ENCODE measurements around the gene CFAP206. TPM values are rescaled to one million over a fixed set of nuclear protein-coding genes. Genes with fewer than 3 reads are reported as not detected.

CFAP206 gene
- 0.65 TPM in 1 of 2 replicates, not detected in the other for total RNA-seq

DNA sequence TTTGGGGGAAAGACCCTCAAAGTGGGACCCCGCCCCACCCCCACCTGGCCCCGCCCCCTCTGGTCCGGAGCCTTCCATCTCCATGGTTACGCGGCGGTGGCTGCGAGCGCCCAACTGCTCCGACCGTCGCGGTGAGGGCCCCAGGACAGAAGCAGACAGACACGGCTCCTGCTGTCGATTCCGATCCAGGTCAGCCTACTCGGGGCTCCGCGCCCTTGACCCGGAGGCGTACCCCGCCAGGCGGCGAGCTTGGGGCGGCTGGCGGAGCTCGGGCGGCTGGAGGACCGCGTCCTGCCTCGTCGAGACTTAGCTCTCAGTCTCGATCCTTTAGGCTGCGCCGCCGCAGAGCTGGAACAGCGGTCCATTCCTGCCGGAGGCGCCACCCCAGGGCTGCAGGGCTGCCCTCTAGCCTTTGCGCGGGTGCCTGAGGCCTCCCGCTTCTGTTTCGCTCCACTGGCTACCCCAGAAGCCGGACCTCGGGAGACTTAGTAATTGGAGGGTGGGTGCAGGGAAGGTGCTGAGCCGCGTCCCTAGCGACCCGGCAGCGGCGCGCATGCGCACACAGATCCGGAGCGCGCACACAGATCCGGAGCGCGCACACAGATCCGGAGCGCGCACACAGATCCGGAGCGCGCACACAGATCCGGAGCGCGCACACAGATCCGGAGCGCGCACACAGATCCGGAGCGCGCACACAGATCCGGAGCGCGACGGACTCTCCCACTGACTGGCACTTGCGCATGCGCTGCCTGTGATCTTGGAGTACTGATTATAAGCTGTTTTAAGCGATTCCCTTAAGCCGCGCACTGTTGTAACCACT is at the start of gene CFAP206:
CFAP206 (plus strand) TSS at position 72 of the 820 bp plus-strand sequence. CDS start 1,868 bp downstream, outside the sequence.

GRCh38 chr6:87472525-87473418 is 65.0 kb downstream of the CFAP206 start, which contains the start of gene SLC35A1:
Gene SLC35A1 (plus strand): TSS chr6:87472974. CDS start chr6:87473004, 30 bp downstream.

Small RNAs within 50 kb of the gene (small RNA-seq; reads per million reads assigned to genes)
- gene AL049697.2: not detected
- not detected for gene RNU6-444P

Other genes with a start within 250 kb of the CFAP206 start
- gene SMIM8, start 85.4 kb upstream of the CFAP206 start, total RNA-seq: 4.6 and 8.0 TPM in 2 replicates
- gene GJB7, start 78.7 kb upstream of the CFAP206 start, total RNA-seq: not detected in 2 replicates
- gene C6orf163, start 63.2 kb upstream of the CFAP206 start, total RNA-seq: 1.3 and 3.4 TPM in 2 replicates
- 11.9 and 13.8 TPM in 2 replicates for gene SLC35A1, start 65.0 kb downstream of the CFAP206 start, total RNA-seq
- gene RARS2, start 182.0 kb downstream of the CFAP206 start, total RNA-seq: 57.4 and 67.8 TPM in 2 replicates
- 25.0 and 29.0 TPM in 2 replicates for gene ORC3, start 182.2 kb downstream of the CFAP206 start, total RNA-seq

Measured in hair follicle dermal papilla cell (primary cell).